ENCODE measurements around the gene SHMT2.
A peak's percentile ranks its signal among the peaks of the same experiment; 100 is the strongest.

SHMT2 gene

GRCh38 chr12:57225680-57226210, 3.8 kb upstream of the SHMT2 start:
- Histone ChIP-seq H3K4me1 (ENCODE audit: control insufficient read depth, insufficient read depth, low read length) (peaks cover 38% of the 10 kb centered on the region), H3K27me3 (ENCODE audit: control insufficient read depth, insufficient read depth, low read length, poor library complexity, severe bottlenecking) (peaks cover 87% of the 10 kb centered on the region)

GRCh38 chr12:57226588-57227314, 2.8 kb upstream of the SHMT2 start:
- WGBS, 2 experiments, result 2 to 3% methylated on average over 33 to 35 of the region's 35 CpGs
- Histone ChIP-seq H3K4me3 (ENCODE audit: insufficient read depth, low read depth, low read length) (peak overlapping the region; percentile 17), H3K36me3 (ENCODE audit: control insufficient read depth, insufficient read depth, low read length) (no peaks in the 10 kb centered on the region), H3K9me3 (ENCODE audit: control insufficient read depth, low read length) (no peaks in the 10 kb centered on the region), H3K4me1 (ENCODE audit: control insufficient read depth, insufficient read depth, low read length) (peaks cover 31% of the 10 kb centered on the region), H3K27ac (ENCODE audit: insufficient read depth, low read depth, low read length, poor library complexity, severe bottlenecking) (no peak overlapping the region), H3K27me3 (ENCODE audit: control insufficient read depth, insufficient read depth, low read length, poor library complexity, severe bottlenecking) (peaks cover 77% of the 10 kb centered on the region)

More at GRCh38 chr12:57225680-57226210, 3.8 kb upstream of the SHMT2 start:
- 45 to 49% methylated on average over 18 of the region's 18 CpGs for WGBS, 2 experiments
- H3K9me3 ChIP-seq (ENCODE audit: control insufficient read depth, low read length), result no peaks in the 10 kb centered on the region
- H3K4me3 ChIP-seq (ENCODE audit: insufficient read depth, low read depth, low read length), result no peak overlapping the region
- H3K27ac ChIP-seq (ENCODE audit: insufficient read depth, low read depth, low read length, poor library complexity, severe bottlenecking), result no peak overlapping the region
- H3K36me3 ChIP-seq (ENCODE audit: control insufficient read depth, insufficient read depth, low read length), result no peaks in the 10 kb centered on the region

GRCh38 chr12:57227315-57228115, 2.0 kb upstream of the SHMT2 start:
- no peak overlapping the region for H3K27ac ChIP-seq (ENCODE audit: insufficient read depth, low read depth, low read length, poor library complexity, severe bottlenecking)
- WGBS, 2 experiments, result 41% methylated on average over 8 of the region's 8 CpGs

GRCh38 chr12:57229046-57229633, 371 bp upstream of the SHMT2 start:
- Histone ChIP-seq H3K4me1 (ENCODE audit: control insufficient read depth, insufficient read depth, low read length) (peaks cover 31% of the 10 kb centered on the region), H3K27ac (ENCODE audit: insufficient read depth, low read depth, low read length, poor library complexity, severe bottlenecking) (no peak overlapping the region), H3K27me3 (ENCODE audit: control insufficient read depth, insufficient read depth, low read length, poor library complexity, severe bottlenecking) (peaks cover 53% of the 10 kb centered on the region), H3K36me3 (ENCODE audit: control insufficient read depth, insufficient read depth, low read length) (peaks cover 23% of the 10 kb centered on the region), H3K9me3 (ENCODE audit: control insufficient read depth, low read length) (no peaks in the 10 kb centered on the region), H3K4me3 (ENCODE audit: insufficient read depth, low read depth, low read length) (peak overlapping the region; percentile 65)
- 25 to 31% methylated on average over 9 of the region's 9 CpGs for WGBS, 2 experiments

More at GRCh38 chr12:57227315-57228115, 2.0 kb upstream of the SHMT2 start:
- H3K4me3 ChIP-seq (ENCODE audit: insufficient read depth, low read depth, low read length), result peak overlapping the region; percentile 17
- H3K27me3 ChIP-seq (ENCODE audit: control insufficient read depth, insufficient read depth, low read length, poor library complexity, severe bottlenecking), result peaks cover 69% of the 10 kb centered on the region
- peaks cover 7% of the 10 kb centered on the region for H3K36me3 ChIP-seq (ENCODE audit: control insufficient read depth, insufficient read depth, low read length)
- H3K4me1 ChIP-seq (ENCODE audit: control insufficient read depth, insufficient read depth, low read length), result peaks cover 31% of the 10 kb centered on the region
- no peaks in the 10 kb centered on the region for H3K9me3 ChIP-seq (ENCODE audit: control insufficient read depth, low read length)

- 61% methylated on average over 10 of the region's 10 CpGs for WGBS, 2 experiments
These were observed 1.1 kb downstream of the SHMT2 start for GRCh38 chr12:57230381-57231155.

GRCh38 chr12:57231276-57232021, 1.9 kb downstream of the SHMT2 start:
- Histone ChIP-seq H3K4me1 (ENCODE audit: control insufficient read depth, insufficient read depth, low read length) (peaks cover 38% of the 10 kb centered on the region), H3K4me3 (ENCODE audit: insufficient read depth, low read depth, low read length) (no peak overlapping the region), H3K36me3 (ENCODE audit: control insufficient read depth, insufficient read depth, low read length) (peaks cover 23% of the 10 kb centered on the region), H3K27ac (ENCODE audit: insufficient read depth, low read depth, low read length, poor library complexity, severe bottlenecking) (no peak overlapping the region), H3K27me3 (ENCODE audit: control insufficient read depth, insufficient read depth, low read length, poor library complexity, severe bottlenecking) (peaks cover 45% of the 10 kb centered on the region), H3K9me3 (ENCODE audit: control insufficient read depth, low read length) (no peaks in the 10 kb centered on the region)
- WGBS, 2 experiments, result 95% methylated on average over 13 of the region's 13 CpGs

More at GRCh38 chr12:57230381-57231155, 1.1 kb downstream of the SHMT2 start:
- Histone ChIP-seq H3K9me3 (ENCODE audit: control insufficient read depth, low read length) (no peaks in the 10 kb centered on the region), H3K4me3 (ENCODE audit: insufficient read depth, low read depth, low read length) (peak overlapping the region; percentile 65), H3K27me3 (ENCODE audit: control insufficient read depth, insufficient read depth, low read length, poor library complexity, severe bottlenecking) (peaks cover 45% of the 10 kb centered on the region), H3K27ac (ENCODE audit: insufficient read depth, low read depth, low read length, poor library complexity, severe bottlenecking) (peak overlapping the region; percentile 92), H3K36me3 (ENCODE audit: control insufficient read depth, insufficient read depth, low read length) (peaks cover 23% of the 10 kb centered on the region), H3K4me1 (ENCODE audit: control insufficient read depth, insufficient read depth, low read length) (peaks cover 39% of the 10 kb centered on the region)

GRCh38 chr12:57232156-57232756, 2.7 kb downstream of the SHMT2 start:
- Histone ChIP-seq H3K27me3 (ENCODE audit: control insufficient read depth, insufficient read depth, low read length, poor library complexity, severe bottlenecking) (peaks cover 45% of the 10 kb centered on the region), H3K9me3 (ENCODE audit: control insufficient read depth, low read length) (no peaks in the 10 kb centered on the region), H3K4me3 (ENCODE audit: insufficient read depth, low read depth, low read length) (no peak overlapping the region), H3K4me1 (ENCODE audit: control insufficient read depth, insufficient read depth, low read length) (peaks cover 37% of the 10 kb centered on the region), H3K27ac (ENCODE audit: insufficient read depth, low read depth, low read length, poor library complexity, severe bottlenecking) (no peak overlapping the region), H3K36me3 (ENCODE audit: control insufficient read depth, insufficient read depth, low read length) (peaks cover 23% of the 10 kb centered on the region)
- 95 to 97% methylated on average over 19 of the region's 19 CpGs for WGBS, 2 experiments

GRCh38 chr12:57233357-57234232, 4.1 kb downstream of the SHMT2 start:
- Histone ChIP-seq H3K4me1 (ENCODE audit: control insufficient read depth, insufficient read depth, low read length) (peaks cover 44% of the 10 kb centered on the region), H3K4me3 (ENCODE audit: insufficient read depth, low read depth, low read length) (no peak overlapping the region), H3K9me3 (ENCODE audit: control insufficient read depth, low read length) (no peaks in the 10 kb centered on the region), H3K27ac (ENCODE audit: insufficient read depth, low read depth, low read length, poor library complexity, severe bottlenecking) (no peak overlapping the region), H3K36me3 (ENCODE audit: control insufficient read depth, insufficient read depth, low read length) (peaks cover 23% of the 10 kb centered on the region), H3K27me3 (ENCODE audit: control insufficient read depth, insufficient read depth, low read length, poor library complexity, severe bottlenecking) (peaks cover 45% of the 10 kb centered on the region)
- WGBS, 2 experiments, result 94 to 95% methylated on average over 15 of the region's 15 CpGs
